CD4-positive, alpha-beta T cell (primary cell): ENCODE data around the gene ALDH1A1. TPM values are rescaled to one million over a fixed set of nuclear protein-coding genes. Genes with fewer than 3 reads are reported as not detected.

Experiments used
- ATAC-seq: fragments of 200-7000 bp; cut with Tn5 transposase; one replicate; pipeline ENCODE4 v1.10.0; 2022; ENCODE audit warnings: mild to moderate bottlenecking; ENCODE audit not compliant: poor library complexity
- CTCF ChIA-PET: fragments of 350-600 bp; sonication (Branson Sonifier 250); formaldehyde crosslinking; loops from one replicate; lab custom pipeline; 2021; ENCODE audit warnings: antibody characterized with exemption, inconsistent platforms; lab: Charles Lee
- POLR2A ChIA-PET: fragments of 350-600 bp; sonication (Branson Sonifier 250); formaldehyde crosslinking; loops from one replicate; lab custom pipeline; 2021; ENCODE audit warnings: antibody characterized with exemption, inconsistent platforms; lab: Charles Lee
- DNase-seq, 14 experiments: peaks; one replicate each; pipeline ENCODE4 v3.0.0-alpha.2; 2013 to 2020; ENCODE audit warnings: mixed read lengths in 2 of 14
- H3K27ac ChIP-seq, 2 donors: one replicate each; pipeline versions ENCODE4 v1.5.1 to v1.7.0; 2013; ENCODE audit warnings: low read length in 2 of 2, low read depth in 1 of 2, mild to moderate bottlenecking in 1 of 2
- H3K27me3 ChIP-seq, 2 experiments: 1 replicate in 1 of 2; 2 replicates in 1 of 2; pipeline versions ENCODE4 v1.6.1 to v1.7.0; 2013; ENCODE audit warnings: low read length in 2 of 2, control low read depth in 1 of 2, mild to moderate bottlenecking in 1 of 2, moderate library complexity in 1 of 2; ENCODE audit not compliant: insufficient read depth in 2 of 2, control insufficient read depth in 1 of 2
- H3K36me3 ChIP-seq: one replicate; pipeline ENCODE4 v1.6.1; 2013; ENCODE audit warnings: low read length, control low read depth; ENCODE audit not compliant: insufficient read depth
- H3K4me1 ChIP-seq: one replicate; pipeline ENCODE4 v1.6.1; 2013; ENCODE audit warnings: low read length, control low read depth; ENCODE audit not compliant: insufficient read depth
- H3K4me3 ChIP-seq: one replicate; pipeline ENCODE4 v1.5.1; 2013; ENCODE audit warnings: mild to moderate bottlenecking, low read length, moderate library complexity
- H3K9me3 ChIP-seq, 2 experiments: 1 replicate in 1 of 2; 2 replicates in 1 of 2; pipeline versions ENCODE4 v1.6.1 to v1.7.0; 2013; ENCODE audit warnings: low read length in 2 of 2, mild to moderate bottlenecking in 2 of 2, control low read depth in 1 of 2, moderate library complexity in 1 of 2; ENCODE audit not compliant: control insufficient read depth in 1 of 2, insufficient read depth in 1 of 2
- H3K27ac Mint-ChIP-seq: one replicate; pipeline ENCODE4 v1.8.0; 2020; ENCODE audit warnings: mixed read lengths
- H3K27me3 Mint-ChIP-seq: one replicate; pipeline ENCODE4 v1.8.0; 2021; ENCODE audit warnings: mixed read lengths
- H3K36me3 Mint-ChIP-seq: one replicate; pipeline ENCODE4 v1.8.0; 2021; ENCODE audit warnings: low read depth, mixed read lengths
- H3K4me1 Mint-ChIP-seq: one replicate; pipeline ENCODE4 v1.8.0; 2021; ENCODE audit warnings: low read depth, mixed read lengths
- H3K4me3 Mint-ChIP-seq: one replicate; pipeline ENCODE4 v1.8.0; 2020; ENCODE audit warnings: mild to moderate bottlenecking, mixed read lengths
- H3K9me3 Mint-ChIP-seq: one replicate; pipeline ENCODE4 v1.8.0; 2020; ENCODE audit warnings: mixed read lengths
- CTCF ChIP-seq: fragments of 200-600 bp; IDR thresholded peaks from one replicate; pipeline ENCODE4 v1.8.0; 2022; ENCODE audit warnings: antibody characterized with exemption, mild to moderate bottlenecking
- intact Hi-C, 2 experiments: fragments of 100-400 bp; cut with DNase I in 1 of 2; cut with micrococcal nuclease in 1 of 2; formaldehyde crosslinking; loops; one replicate each; pipeline versions ENCODE4 v1.15.1 to v1.9.0; 2023 to 2025; cut with DNase I, micrococcal nuclease
- total RNA-seq, 174 experiments: library from RNA in 2 of 174; stranded (reverse) in 2 of 174; gene quantifications; one replicate each; pipeline ENCODE4 v1.2.3 and lab custom pipeline; 2021 to 2026

ALDH1A1 gene
- total RNA-seq, 2 experiments from 2014 or later = 0.39 TPM; not detected in 1

GRCh38 chr9:72898784-72899733, 53.8 kb downstream of the ALDH1A1 start:
- H3K27ac Mint-ChIP-seq = no peak overlapping the region
- H3K36me3 Mint-ChIP-seq = no peaks in the 10 kb centered on the region
- ChIA-PET POLR2A (no interaction called here), CTCF (no interaction called here)
- Histone ChIP-seq H3K4me1 (no peaks in the 10 kb centered on the region), H3K36me3 (no peaks in the 10 kb centered on the region), H3K27me3 (no peaks in the 10 kb centered on the region), H3K9me3 (no peaks in the 10 kb centered on the region), H3K27ac (no peak overlapping the region), H3K4me3 (no peak overlapping the region)
- H3K4me3 Mint-ChIP-seq = no peak overlapping the region
- intact Hi-C loops = no loop called here
- no peaks in the 10 kb centered on the region for H3K9me3 Mint-ChIP-seq
- no peak for TF ChIP-seq CTCF
- ATAC-seq = no peak
- H3K27me3 Mint-ChIP-seq = peaks cover 5% of the 10 kb centered on the region
- no peaks in the 10 kb centered on the region for H3K4me1 Mint-ChIP-seq
- no peak for DNase-seq

- Mint-ChIP-seq H3K4me3 (no peak overlapping the region), H3K27me3 (peaks cover 5% of the 10 kb centered on the region), H3K4me1 (no peaks in the 10 kb centered on the region), H3K27ac (no peak overlapping the region), H3K36me3 (no peaks in the 10 kb centered on the region), H3K9me3 (no peaks in the 10 kb centered on the region)
- no peak for TF ChIP-seq CTCF
- Histone ChIP-seq H3K4me3 (no peak overlapping the region), H3K27ac (no peak overlapping the region), H3K27me3 (no peaks in the 10 kb centered on the region), H3K36me3 (no peaks in the 10 kb centered on the region), H3K4me1 (no peaks in the 10 kb centered on the region), H3K9me3 (no peaks in the 10 kb centered on the region)
- intact Hi-C loops = no loop called here
- ChIA-PET POLR2A (no interaction called here), CTCF (no interaction called here)
- ATAC-seq (no peak), DNase-seq (no peak)
These were observed 54.5 kb downstream of the ALDH1A1 start for GRCh38 chr9:72898360-72898759.

- CTCF ChIA-PET = no interaction called here
- Mint-ChIP-seq H3K36me3 (no peaks in the 10 kb centered on the region), H3K27me3 (peaks cover 5% of the 10 kb centered on the region), H3K9me3 (no peaks in the 10 kb centered on the region), H3K27ac (no peak overlapping the region), H3K4me1 (no peaks in the 10 kb centered on the region), H3K4me3 (no peak overlapping the region)
- POLR2A ChIA-PET = no interaction called here
- ATAC-seq = no peak
- H3K27me3 ChIP-seq = no peaks in the 10 kb centered on the region
- intact Hi-C loops = no loop called here
- no peaks in the 10 kb centered on the region for H3K36me3 ChIP-seq
- no peak overlapping the region for H3K27ac ChIP-seq
- H3K4me3 ChIP-seq = no peak overlapping the region
- H3K4me1 ChIP-seq = no peaks in the 10 kb centered on the region
- no peak for DNase-seq
- no peak for TF ChIP-seq CTCF
- no peaks in the 10 kb centered on the region for H3K9me3 ChIP-seq
These were observed 55.7 kb downstream of the ALDH1A1 start for GRCh38 chr9:72897069-72897649.
